OCI-LY3 (cell line): ENCODE data around the gene LYPD6B.

Experiments used
- H2AFZ ChIP-seq: fragments of 200-600, 300-600 bp; shearing (Covaris generic); 2 replicates; pipeline ENCODE4 v1.6.0; 2014; ENCODE audit warnings: antibody characterized with exemption, low read depth, low read length
- H3K27ac ChIP-seq: fragments of 200-600, 300-600 bp; sonication (generic); 2 replicates; pipeline ENCODE4 v1.5.1; 2014; ENCODE audit warnings: mild to moderate bottlenecking, low read length, moderate library complexity, mixed read lengths
- H3K27me3 ChIP-seq: fragments of 200-600, 300-600 bp; sonication (generic); 2 replicates; pipeline ENCODE4 v1.6.1; 2014; ENCODE audit warnings: low read depth, low read length, mixed read lengths
- H3K36me3 ChIP-seq: fragments of 200-600, 300-600 bp; sonication (generic); replicated peaks from 2 replicates; pipeline ENCODE3; 2014; ENCODE audit warnings: low read depth, low read length, mixed read lengths
- H3K4me1 ChIP-seq: fragments of 300-600, 200-600 bp; sonication (generic); 2 replicates; pipeline ENCODE4 v1.6.1; 2014; ENCODE audit warnings: low read length, mixed read lengths
- H3K4me2 ChIP-seq: fragments of 200-600, 300-600 bp; sonication (generic); 2 replicates; pipeline ENCODE4 v1.6.1; 2014; ENCODE audit warnings: low read length, mixed read lengths
- H3K4me3 ChIP-seq: fragments of 300-600, 200-600 bp; sonication (generic); 2 replicates; pipeline ENCODE4 v1.5.1; 2014; ENCODE audit warnings: antibody characterized with exemption, mild to moderate bottlenecking, low read length, moderate library complexity
- H3K79me2 ChIP-seq: fragments of 300-600, 200-600 bp; shearing (Covaris generic); 2 replicates; pipeline ENCODE4 v1.6.1; 2014; ENCODE audit warnings: mild to moderate bottlenecking, low read length, mixed read lengths
- H3K9ac ChIP-seq: fragments of 300-600, 200-600 bp; shearing (Covaris generic); 2 replicates; pipeline ENCODE4 v1.6.0; 2014; ENCODE audit warnings: mild to moderate bottlenecking, low read length, moderate library complexity
- H3K9me3 ChIP-seq: fragments of 200-600, 300-600 bp; shearing (Covaris generic); 2 replicates; pipeline ENCODE4 v1.6.1; 2014; ENCODE audit warnings: low read length, mixed read lengths; ENCODE audit not compliant: insufficient read depth
- H4K20me1 ChIP-seq: fragments of 200-600, 300-600 bp; sonication (generic); 2 replicates; pipeline ENCODE4 v1.6.1; 2016; ENCODE audit warnings: low read length, mixed read lengths; ENCODE audit not compliant: insufficient read depth
- EZH2phosphoT487 ChIP-seq: fragments of 200-600 bp; shearing (Covaris generic); IDR thresholded peaks from 2 replicates; pipeline ENCODE4 v1.6.1; 2018; ENCODE audit warnings: antibody characterized with exemption, mixed run types, low read depth
- TF ChIP-seq, protein P1 (sequence below): fragments of 200-600, 300-600 bp; sonication (generic); IDR thresholded peaks from 2 replicates; pipeline ENCODE4 v1.5.1; 2014; ENCODE audit warnings: antibody characterized with exemption, low read length, low read depth

LYPD6B gene

GRCh38 chr2:149169656-149170055 lies 131.2 kb downstream of the LYPD6B start:
- Histone ChIP-seq H3K9ac (no peak overlapping the region), H3K4me3 (no peak overlapping the region), H3K79me2 (no peaks in the 10 kb centered on the region), H3K27ac (no peak overlapping the region), H2AFZ (no peak overlapping the region), H3K4me1 (no peaks in the 10 kb centered on the region), H3K4me2 (no peak overlapping the region), H3K36me3 (no peaks in the 10 kb centered on the region), H3K27me3 (peaks cover 34% of the 10 kb centered on the region), H3K9me3 (no peaks in the 10 kb centered on the region), H4K20me1 (no peaks in the 10 kb centered on the region)
- TF ChIP-seq, protein P1, sequence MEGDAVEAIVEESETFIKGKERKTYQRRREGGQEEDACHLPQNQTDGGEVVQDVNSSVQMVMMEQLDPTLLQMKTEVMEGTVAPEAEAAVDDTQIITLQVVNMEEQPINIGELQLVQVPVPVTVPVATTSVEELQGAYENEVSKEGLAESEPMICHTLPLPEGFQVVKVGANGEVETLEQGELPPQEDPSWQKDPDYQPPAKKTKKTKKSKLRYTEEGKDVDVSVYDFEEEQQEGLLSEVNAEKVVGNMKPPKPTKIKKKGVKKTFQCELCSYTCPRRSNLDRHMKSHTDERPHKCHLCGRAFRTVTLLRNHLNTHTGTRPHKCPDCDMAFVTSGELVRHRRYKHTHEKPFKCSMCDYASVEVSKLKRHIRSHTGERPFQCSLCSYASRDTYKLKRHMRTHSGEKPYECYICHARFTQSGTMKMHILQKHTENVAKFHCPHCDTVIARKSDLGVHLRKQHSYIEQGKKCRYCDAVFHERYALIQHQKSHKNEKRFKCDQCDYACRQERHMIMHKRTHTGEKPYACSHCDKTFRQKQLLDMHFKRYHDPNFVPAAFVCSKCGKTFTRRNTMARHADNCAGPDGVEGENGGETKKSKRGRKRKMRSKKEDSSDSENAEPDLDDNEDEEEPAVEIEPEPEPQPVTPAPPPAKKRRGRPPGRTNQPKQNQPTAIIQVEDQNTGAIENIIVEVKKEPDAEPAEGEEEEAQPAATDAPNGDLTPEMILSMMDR: no peak
- no peak for TF ChIP-seq EZH2phosphoT487

GRCh38 chr2:149170156-149170555 lies 131.7 kb downstream of the LYPD6B start:
- Histone ChIP-seq H2AFZ (no peak overlapping the region), H3K9me3 (no peaks in the 10 kb centered on the region), H3K27me3 (peaks cover 29% of the 10 kb centered on the region), H3K4me1 (no peaks in the 10 kb centered on the region), H3K27ac (no peak overlapping the region), H3K4me3 (no peak overlapping the region), H3K9ac (no peak overlapping the region), H4K20me1 (no peaks in the 10 kb centered on the region), H3K36me3 (no peaks in the 10 kb centered on the region), H3K79me2 (no peaks in the 10 kb centered on the region), H3K4me2 (no peak overlapping the region)
- TF ChIP-seq, protein P1: no peak
- no peak for TF ChIP-seq EZH2phosphoT487

GRCh38 chr2:149170911-149171310 lies 132.4 kb downstream of the LYPD6B start:
- no peaks in the 10 kb centered on the region for H3K79me2 ChIP-seq
- H3K36me3 ChIP-seq: no peaks in the 10 kb centered on the region
- no peak overlapping the region for H3K4me3 ChIP-seq
- no peak overlapping the region for H3K4me2 ChIP-seq
- no peaks in the 10 kb centered on the region for H3K9me3 ChIP-seq
- H2AFZ ChIP-seq: no peak overlapping the region
- no peak overlapping the region for H3K9ac ChIP-seq
- H4K20me1 ChIP-seq: no peaks in the 10 kb centered on the region
- no peaks in the 10 kb centered on the region for H3K4me1 ChIP-seq
- TF ChIP-seq, protein P1: no peak
- TF ChIP-seq EZH2phosphoT487: no peak
- peaks cover 22% of the 10 kb centered on the region for H3K27me3 ChIP-seq
- no peak overlapping the region for H3K27ac ChIP-seq

DNA sequence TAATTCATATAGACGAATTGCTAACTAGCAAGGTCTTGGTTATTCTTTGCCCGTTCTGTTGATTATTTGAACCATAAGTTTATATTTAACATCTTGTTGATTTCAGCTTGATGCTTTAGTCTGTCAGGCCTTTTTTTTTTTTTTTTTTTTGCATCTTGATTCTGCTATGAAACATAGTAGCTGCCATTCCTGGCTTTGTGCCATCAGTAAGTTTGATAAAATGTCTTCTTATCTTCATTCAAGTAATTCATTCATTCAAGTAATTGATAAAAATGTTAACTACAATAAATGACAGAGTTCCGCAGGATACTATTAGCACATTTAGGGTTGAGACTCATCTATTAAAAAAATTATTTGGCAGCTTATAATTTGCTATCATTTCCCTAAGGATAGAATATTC lies 134.7 kb downstream of the LYPD6B start:
- Histone ChIP-seq H3K27ac (no peak overlapping the region), H4K20me1 (no peaks in the 10 kb centered on the region), H3K4me3 (no peak overlapping the region), H3K9ac (no peak overlapping the region), H3K36me3 (no peaks in the 10 kb centered on the region), H3K4me1 (no peaks in the 10 kb centered on the region), H3K9me3 (no peaks in the 10 kb centered on the region), H3K79me2 (no peaks in the 10 kb centered on the region), H2AFZ (no peak overlapping the region), H3K27me3 (peaks cover 15% of the 10 kb centered on the region), H3K4me2 (no peak overlapping the region)
- TF ChIP-seq, protein P1: no peak
- TF ChIP-seq EZH2phosphoT487: no peak
